CD4-positive, alpha-beta T cell treated with Interleukin-4 for 1 hour (primary cell): ENCODE results near the gene XPC.
"Not testable (repeated sequence)": the region's sequence is repeated elsewhere in the genome, so short reads cannot be mapped to it uniquely, and the experiment has no call there.

Experiments used
- DNase-seq, 2 donors: peaks; one replicate each; pipeline ENCODE4 v3.0.0-alpha.2; 2020 to 2022

Gene XPC

DNA sequence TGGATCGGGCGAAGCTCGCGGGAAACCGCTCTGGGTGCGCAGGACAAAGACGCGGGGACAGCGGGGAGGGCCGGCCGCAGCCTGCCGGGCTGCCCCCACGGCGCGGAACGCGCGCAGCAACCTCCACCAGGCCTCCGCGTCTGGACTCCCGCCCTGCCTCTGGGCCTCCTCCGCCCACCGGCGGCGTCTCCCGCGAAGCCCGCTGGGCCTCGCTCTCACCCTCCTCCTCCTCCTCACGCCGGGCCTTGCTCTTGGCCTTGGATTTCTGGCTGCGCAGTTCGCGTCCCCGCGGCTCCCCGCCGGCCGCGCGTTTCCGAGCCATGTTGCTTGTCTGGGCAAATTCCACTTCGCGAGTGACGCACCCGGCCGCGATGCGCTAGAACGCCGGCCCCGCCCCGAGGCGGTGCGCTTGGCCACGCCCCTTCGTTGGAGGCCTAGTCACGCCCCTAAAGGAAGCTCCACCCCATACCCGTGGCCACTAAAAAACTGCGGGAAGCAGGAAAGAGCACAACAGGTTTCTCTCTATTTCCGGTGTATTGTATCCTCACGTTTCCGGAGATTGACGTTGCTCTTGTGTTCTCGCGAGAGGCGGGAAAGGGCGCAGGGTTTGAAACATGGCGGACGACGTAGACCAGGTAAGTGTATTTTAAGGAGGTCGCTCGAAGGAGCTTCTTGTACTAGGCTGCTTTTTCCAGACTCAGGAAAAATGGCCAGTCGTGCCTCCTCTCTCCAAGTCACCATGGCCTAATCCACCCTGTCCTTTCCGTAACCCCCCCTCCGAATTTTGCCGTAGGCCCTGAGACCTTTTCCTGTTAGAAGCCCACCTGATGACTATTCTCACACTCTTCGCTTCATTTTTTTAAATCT lies at the start of gene XPC, which contains the start of gene LSM3:
XPC (minus strand) TSS at position 355 of the 867 bp plus-strand sequence; CDS start at position 322, 33 bp downstream.
LSM3 (plus strand) TSS at position 571 of the 867 bp plus-strand sequence; CDS start at position 615, 44 bp downstream.
- peak; percentile 98 to 99 for DNase-seq

DNA sequence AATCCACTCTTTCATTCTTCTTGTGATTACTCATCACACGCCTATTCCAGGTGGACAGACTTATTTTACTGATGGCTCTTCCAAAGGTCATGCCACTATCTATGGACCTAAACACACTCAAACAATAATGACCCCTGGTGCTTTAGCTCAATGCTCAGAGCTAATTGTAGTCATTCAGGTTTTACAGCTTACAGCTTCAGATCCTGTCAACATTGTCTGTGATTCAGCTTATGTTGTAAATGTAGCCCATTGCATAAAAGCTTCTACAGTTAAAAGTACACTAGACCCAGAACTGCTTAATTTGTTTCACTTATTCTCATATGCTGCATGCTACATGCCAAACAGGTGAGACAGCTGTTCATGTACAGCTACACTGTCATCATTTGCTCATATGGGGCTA lies 49.5 kb upstream of the XPC start:
- no peak for DNase-seq

DNA sequence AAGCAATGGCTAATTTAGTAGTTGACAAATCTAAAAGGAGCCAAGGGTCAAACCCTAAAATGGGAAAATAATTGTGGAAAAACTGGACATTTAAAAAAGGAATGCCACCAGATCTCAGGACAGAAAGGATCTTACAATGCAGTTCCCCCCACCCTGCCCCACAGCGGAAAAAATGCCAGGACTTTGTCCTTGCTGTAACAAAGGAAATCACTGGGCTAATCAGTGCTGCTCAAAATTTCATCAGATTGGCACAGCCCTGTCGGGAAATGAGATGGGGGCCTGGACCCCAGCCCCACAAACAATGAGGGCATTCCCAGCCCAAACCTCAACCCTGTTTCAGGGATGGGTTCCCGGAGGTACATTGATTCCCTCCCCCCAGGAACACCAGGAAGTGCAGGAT lies 48.0 kb upstream of the XPC start:
- DNase-seq, result not testable (repeated sequence)

DNA sequence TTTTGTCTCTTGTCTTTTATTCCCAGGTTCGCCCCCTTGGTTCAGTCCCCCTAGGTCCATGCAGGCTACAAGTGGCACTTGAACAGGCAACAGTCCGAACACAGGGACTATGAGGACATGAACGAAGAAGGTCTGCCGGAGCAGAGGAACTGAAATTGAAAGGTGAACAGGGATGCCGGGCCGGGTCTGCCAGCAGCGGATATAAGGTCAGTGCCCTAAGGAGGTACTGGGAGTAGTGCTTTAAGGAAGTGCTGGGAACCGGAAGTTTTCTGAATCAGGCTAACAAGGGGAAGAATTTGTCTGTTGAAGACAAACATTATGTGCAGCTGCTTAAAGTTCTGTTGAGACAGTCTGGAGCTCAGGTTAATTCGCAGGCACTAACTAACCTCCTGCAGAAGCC lies 47.0 kb upstream of the XPC start:
- no peak for DNase-seq

DNA sequence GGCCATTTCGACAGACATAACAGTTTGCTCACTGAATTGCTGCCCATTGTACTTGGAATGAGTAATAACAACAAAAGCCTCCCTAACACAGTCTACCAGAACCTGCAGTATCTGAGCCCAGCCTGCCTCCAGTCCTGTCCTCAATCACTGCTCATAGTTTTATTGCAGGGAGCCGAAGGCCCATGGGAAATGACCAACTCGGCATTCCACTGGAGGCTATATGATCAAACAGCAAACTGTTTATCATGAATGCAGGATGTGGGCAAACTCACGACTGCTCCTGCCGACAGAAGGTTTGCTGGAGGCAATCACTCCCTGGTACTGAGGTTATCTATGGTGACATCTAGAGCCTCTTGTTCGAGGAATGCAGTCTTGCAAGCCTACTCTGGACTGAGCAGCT lies 46.5 kb upstream of the XPC start:
- no peak for DNase-seq

DNA sequence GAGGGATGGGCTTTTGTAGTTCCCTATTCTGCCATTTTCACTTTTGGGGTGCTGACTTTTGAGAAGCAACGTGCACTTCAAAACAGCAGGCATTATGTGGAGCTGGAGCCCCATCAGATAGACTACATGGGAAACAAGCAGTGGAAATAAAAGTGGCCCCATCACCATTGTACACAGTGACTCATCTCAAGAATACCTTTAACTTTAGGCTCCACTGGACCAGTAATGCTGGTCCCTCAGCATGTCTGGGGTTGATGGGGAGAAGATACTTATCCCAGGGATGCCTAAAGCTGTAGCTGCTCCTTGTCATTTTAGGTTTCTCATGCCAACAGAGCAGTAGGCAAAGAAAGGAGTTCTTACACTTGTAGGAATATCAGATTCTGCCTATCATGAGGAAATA lies 45.2 kb upstream of the XPC start:
- no peak for DNase-seq

DNA sequence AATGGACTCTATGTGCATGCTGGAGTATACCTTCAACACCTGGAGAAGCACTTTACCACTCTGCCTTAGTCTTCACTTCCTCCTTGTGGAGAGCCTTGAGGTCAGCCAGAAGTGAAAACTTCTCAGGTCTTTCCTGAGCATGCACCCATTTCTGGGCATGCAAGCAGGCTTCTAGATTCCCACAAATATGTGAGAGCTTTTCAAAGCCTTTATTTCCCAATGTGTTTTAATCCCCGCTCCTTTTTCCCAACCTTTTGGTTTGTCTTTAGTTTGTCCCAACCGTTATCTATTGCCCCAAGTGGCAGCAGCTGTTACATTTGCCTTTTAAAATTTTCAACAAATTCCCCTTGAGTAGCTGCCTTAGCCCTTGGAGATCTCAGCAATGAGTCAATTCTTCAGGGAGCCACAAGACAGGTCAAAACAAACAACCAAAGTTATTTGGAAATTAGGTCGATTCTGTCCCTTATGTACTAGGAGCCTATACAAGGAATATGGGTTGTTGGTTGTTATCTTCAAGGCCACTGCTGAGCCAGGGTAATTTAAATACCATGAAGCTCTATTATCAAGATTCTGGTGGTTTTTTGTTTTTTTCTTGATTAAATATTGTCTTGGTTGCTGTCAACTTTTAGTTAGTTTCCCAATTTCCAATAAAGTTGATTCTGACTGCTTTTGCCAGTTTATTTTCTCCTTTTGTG lies 44.6 kb upstream of the XPC start:
- no peak for DNase-seq

DNA sequence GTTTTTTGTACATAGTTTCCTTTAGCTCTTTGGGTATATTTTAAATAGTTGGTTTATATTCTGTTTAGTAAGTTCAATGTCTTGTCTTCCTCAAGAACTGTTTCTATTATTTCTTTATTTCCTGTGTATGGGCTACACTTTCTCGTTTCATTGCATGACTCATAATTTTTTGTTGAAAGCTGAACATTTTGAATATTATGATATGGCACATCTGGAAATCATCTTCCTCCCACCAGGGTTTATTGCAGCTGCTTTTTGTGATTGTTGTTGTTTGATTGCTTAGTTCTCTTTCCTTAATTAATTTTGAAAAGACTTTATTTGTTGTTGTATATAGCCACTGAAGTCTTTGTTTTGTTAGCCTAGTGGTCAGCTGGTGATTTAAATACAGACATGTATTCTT lies 44.1 kb upstream of the XPC start:
- no peak for DNase-seq

DNA sequence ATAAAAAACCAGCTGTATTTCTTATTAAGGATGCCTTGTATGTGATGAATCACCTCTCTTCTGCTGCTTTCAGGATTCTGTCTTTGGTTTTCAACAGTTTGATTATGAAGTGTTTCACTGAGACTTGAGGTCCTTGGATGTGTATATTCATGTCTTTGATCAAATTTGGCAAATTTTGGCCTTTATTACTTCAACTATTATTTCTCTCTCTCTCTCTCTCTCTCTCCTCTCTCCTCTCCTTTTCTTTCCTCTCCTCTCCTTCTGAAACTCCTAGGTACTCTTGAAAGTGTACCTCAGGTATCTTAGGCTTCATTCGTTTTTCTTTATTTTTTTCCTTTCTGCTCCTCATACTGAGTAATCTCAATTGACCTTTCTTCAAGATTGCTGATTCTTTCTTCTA lies 43.5 kb upstream of the XPC start:
- DNase-seq, result no peak

DNA sequence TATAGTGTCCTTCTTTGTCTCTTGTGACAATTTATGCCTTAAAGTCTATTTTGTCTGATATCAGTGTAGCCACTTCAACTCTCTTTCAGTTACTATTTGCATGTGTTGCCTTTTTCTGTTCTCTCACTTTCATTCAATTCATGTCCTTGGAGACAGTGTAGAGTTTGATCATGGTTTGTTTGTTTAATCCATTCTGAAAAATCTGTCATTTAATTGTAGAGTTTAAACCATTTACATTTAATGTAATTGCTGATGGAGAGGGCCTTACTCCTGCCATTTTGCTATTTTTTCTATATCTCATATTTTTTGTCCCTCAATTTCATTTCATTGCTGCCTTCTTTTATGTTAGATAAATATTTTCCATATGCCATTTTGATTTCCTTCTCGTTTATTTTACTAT lies 42.5 kb upstream of the XPC start:
- no peak for DNase-seq

DNA sequence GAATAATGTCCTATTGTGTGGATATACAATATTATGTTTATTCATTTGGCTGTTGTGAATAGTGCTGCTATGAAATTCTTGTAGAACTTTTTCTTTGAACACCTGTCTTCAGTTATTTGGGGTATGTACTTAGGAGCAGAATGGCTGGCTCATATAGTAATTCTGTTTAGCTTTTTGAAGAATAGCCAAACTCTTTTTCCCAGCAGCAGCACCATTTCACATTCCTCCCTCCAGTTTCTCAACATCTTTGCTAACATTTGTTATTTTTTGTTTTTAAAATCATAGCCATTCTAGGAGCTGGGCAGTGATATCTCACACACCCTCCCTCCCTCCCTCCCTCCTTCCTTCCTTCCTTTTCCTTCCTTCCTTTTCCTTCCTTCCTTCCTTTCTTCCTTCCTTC lies 40.0 kb upstream of the XPC start:
- DNase-seq, result no peak

DNA sequence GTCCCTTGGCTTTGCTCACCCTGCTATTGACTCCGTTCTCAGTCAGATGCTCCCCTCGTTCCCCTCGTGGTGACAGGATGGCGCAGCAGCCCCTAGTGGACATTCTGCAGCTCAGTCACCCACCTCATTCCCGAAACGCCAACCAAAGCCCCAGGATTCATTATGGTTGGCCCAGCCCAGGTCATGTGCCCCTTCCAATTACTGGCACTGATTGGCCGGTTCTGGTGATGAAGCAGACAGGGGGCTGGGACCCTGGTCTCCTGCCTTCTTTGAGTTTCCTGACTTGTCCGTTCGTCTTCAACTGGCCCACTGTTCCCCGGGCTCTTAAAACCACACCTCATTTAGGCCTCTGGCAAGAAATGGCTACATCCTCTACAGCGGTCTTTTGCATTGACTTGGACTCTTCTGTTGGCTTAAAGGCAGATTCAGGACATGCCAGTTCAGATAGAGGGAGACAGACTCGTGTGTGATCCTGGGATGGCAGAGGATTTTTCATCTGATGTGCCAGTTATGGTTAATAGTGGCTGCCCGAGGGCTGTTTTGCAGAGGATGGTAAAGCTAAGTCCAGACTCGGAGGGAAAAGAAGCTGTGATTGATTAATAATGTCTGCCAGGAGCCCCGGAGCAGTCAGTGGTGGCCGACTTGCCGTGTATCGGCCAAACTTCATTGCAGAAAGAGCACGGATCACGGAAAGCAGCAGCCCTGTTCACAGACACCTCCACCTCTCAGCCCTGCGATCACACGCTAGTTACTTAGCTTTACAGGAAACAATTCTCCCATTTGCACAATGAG lies 38.1 kb upstream of the XPC start:
- DNase-seq, result peak; percentile 29 to 70

DNA sequence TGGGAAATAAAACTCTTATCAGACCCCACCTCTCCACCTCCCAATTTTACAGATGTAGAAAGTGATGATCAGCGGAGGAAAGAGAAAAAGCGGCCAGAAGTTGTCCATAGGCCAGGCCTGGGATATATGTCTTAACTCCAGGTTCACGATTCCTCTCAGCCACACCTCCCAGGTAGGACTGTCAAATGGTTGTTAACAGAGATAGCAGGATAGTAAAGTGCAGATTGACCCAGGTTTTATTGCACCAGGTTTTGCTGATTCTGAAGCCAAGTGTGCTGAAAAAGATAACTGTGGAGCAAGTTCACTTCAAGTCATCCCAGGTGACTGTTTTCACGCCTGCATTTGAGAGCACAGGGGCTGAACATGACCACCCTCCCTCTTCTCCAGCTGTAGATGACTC lies 36.4 kb upstream of the XPC start:
- DNase-seq, result no peak

DNA sequence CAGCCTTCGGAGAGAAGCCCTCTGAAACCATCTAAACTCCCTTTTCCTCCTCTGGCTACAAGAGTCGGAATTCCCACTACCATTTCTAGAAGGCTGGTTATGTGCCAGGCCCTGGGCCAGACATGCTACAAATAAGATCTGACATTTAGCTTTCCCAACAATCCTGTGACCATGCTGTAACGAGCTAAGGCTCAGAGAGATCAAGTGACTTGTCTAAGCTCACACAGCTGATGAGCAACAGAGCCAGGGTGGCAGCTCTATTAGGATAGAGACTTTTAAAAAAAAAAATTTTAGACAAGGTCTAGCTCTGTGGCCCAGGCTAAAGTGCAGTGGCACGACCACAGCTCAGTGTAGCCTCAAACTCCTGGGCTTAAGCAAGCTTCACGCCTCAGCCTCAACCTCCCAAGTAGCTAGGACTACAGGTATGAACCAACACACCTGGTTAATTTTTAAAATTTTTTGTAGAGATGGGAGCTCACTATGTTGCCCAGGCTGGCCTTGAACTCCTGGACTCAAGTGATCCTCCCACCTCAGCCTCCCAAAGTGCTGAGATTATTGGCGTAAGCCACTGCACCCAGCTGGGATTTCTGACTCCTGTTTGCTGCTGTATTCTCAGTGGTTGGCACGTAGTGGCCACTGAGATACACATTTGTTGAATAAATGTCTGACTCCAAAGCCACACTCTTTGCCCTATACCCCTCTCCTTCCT lies 34.8 kb upstream of the XPC start:
- DNase-seq, result no peak

DNA sequence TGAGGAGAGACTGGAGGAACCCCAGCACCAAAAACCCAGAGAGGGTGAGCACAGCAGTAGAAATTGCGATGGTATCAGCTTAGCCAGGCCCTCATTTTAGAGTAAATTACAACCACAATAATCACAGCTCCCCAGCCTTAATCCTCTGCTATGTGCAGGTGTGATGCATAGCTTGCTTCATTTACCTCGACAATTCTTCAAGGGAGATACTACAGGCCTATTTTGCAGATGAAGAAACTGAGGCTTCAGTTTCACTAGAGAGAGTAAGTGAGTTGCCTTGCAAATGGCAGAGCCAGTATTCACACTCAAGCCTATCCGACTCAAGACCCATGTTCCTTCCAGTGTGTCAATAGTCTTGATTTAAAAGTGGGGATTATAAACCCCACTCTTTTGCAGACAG lies 33.6 kb upstream of the XPC start:
- DNase-seq, result no peak

DNA sequence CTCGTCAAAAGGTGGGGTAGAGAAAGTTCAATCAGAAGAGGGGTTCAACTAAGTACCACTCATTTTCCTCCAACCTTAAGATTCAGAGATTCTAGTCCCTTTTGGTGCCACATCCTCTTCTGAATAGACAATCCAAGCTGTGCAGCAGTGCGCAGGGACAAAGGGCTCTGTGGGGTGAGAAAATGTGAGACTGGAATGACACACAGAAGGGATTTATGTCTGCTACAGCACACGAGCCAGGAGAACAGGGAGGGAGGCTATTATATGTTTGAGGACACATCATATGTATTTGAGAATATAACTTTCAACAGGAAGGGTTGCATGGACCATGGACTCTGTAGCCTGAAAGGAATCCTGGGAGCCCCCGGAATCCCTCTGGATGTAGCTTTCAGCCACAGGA lies 33.2 kb upstream of the XPC start:
- no peak for DNase-seq

DNA sequence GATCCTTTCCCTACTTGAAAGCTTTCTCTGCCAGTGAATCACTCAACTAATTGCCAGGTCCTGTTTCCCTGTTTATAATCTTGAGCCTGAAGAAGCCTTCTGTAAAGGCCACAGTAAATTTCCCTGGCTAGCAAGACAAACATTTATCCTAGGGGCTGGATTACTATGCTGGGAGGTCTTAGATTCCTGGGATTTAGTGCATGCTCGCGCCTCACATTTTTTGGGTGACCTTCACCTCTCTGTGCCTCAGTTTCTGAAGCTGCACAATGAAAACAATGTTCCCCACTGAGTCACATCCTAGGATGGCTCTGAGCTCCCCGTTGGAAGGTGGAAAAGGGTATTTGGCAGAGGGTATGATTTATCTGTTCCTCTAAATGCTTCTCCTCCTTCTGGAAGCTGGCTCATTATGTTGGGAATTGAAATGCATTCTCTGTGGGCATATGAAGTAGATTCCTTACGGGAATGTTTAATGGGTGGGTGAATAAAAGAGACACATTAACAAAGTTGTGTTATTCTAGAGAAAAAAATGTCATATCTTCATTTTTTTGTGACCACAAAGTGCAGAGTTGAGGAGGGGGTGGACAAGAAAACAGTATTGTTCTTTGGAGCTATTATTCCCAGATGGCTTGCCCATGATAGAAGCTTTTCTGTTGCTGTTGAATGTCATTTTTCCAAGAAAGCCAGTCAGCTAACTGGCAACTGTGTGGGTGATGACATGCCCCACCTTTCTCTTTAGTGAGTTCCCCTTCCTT lies 32.6 kb upstream of the XPC start:
- DNase-seq, result no peak

DNA sequence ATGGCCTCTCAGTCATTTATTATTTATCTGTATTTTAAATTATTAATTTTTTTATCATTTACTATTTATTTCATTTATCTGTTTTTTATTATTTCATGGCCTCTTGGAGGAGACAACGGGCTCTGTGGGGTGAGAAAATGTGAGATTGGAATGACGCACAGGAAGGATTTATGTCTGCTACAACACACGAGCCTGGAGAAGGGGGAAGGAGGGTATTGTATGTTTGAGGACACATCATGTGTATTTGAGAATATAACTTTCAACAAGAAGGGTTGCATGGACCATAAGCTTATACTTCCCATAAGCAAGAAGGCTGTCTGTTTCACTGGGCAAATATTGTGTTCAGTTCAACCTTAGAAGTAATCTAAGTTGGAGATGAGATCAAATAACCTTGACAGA lies 31.9 kb upstream of the XPC start:
- no peak for DNase-seq

DNA sequence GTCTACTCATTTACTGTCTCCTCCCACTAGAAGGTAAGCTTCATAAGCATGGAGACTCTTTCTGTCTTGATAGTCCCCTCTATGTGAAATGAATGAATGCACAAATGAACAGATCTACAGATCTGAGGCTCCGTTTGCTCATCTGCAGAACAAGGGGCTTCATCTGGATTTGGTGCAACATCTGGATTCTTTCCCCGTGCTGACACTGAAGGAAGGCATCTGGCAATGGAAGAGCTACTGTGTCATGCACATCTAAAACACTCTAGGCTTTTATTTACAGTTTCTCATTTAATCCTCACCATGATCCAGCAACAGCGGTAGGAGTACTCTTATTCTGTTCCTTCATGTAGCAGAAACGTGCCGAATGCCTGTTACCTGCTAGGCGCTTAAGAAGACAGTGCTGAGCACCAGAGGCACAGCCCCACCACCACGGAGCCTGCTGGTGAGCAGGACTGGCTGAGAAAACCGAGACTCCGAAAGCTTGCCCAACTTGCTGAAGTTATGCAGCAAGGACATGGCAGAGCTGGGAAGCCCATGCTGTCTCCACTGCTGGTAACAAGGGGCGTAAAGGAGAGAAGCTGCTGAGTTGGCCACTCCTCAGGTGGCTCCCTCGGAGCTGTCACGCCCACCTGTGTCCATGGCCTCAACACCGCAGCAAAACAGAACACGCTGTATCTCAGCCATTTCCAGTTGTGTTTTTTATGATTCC lies 31.3 kb upstream of the XPC start:
- no peak for DNase-seq

DNA sequence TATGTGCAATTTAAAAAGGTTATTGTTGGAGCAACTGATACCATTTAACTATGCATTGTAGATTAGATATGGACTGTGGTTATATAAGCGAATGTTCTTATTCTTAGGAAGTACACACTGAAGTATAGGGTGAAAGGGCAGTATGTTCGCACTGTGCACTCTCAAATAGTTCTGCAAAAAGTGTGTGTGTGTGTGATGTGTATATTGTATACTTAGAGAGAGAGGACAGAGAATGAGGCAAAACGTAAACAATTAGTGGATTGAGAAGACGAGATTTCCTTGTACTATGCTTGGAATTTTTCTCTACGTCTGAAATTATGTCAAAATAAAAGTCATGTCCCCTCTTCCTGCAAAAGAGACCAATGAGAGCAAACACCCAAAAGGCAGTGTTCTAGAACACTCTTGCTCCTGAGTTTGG lies 30.6 kb upstream of the XPC start:
- no peak for DNase-seq

DNA sequence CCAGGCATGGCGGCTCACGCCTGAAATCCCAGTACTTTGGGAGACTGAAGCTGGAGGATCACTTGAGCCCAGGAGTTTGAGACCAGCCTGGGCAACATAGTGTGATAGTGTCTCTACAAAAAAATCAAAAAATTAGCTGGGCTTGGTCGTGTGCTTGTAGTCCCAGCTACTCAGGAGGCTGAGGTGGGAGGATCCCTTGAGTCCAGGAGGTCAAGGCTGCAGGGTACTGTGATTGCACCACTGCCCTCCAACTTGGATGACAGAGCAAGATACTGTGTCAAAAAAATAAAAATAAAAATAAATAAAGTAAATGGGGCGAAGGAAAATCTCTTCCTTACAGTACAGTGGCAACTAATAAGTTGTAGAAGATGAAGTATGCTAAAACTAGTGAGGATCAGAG lies 29.8 kb upstream of the XPC start:
- DNase-seq, result no peak
